Osteocyte (in vitro differentiated cells): ENCODE measurements around the gene ANKRD39. TPM values are rescaled to one million over a fixed set of nuclear protein-coding genes. Genes with fewer than 3 reads are reported as not detected.
A peak's percentile ranks its signal among the peaks of the same experiment; 100 is the strongest.

ENCODE experiments used
- DNase-seq: peaks from one replicate; pipeline ENCODE4 v3.0.0; 2021; ENCODE audit warnings: mixed read lengths; ENCODE audit not compliant: unreplicated experiment; ENCODE audit errors: extremely low spot score
- H3K27ac Mint-ChIP-seq: one replicate; pipeline ENCODE4 v1.8.0; 2021; ENCODE audit warnings: mild to moderate bottlenecking, mixed read lengths; ENCODE audit not compliant: unreplicated experiment
- H3K27me3 Mint-ChIP-seq: one replicate; pipeline ENCODE4 v1.8.0; 2021; ENCODE audit warnings: mixed read lengths; ENCODE audit not compliant: unreplicated experiment
- H3K36me3 Mint-ChIP-seq: one replicate; pipeline ENCODE4 v1.8.0; 2021; ENCODE audit warnings: mixed read lengths; ENCODE audit not compliant: unreplicated experiment
- H3K4me1 Mint-ChIP-seq: one replicate; pipeline ENCODE4 v1.8.0; 2021; ENCODE audit warnings: mixed read lengths; ENCODE audit not compliant: unreplicated experiment
- H3K4me3 Mint-ChIP-seq: one replicate; pipeline ENCODE4 v1.8.0; 2021; ENCODE audit warnings: mild to moderate bottlenecking, moderate library complexity, mixed read lengths; ENCODE audit not compliant: unreplicated experiment
- H3K9me3 Mint-ChIP-seq: one replicate; pipeline ENCODE4 v1.8.0; 2021; ENCODE audit warnings: mixed read lengths; ENCODE audit not compliant: unreplicated experiment
- CTCF ChIP-seq: fragments of 200-600 bp; sonication (generic); IDR thresholded peaks from 2 replicates; pipeline ENCODE4 v1.5.0; 2021; ENCODE audit warnings: antibody characterized with exemption, mild to moderate bottlenecking, moderate library complexity
- total RNA-seq: library from RNA; stranded (reverse); gene quantifications from 2 replicates; pipeline ENCODE4 v1.2.1, GENCODE V29; 2021

Gene ANKRD39
- total RNA-seq, 1 donor from 2014 or later, result 12.4 TPM

- no peak for TF ChIP-seq CTCF
- H3K27ac Mint-ChIP-seq, result peak overlapping the region; percentile 82
- DNase-seq, result no peak
Measured at GRCh38 chr2:96859099-96859649, 1.4 kb upstream of the ANKRD39 start.

GRCh38 chr2:96856776-96857666 lies 795 bp downstream of the ANKRD39 start:
- H3K27ac Mint-ChIP-seq, result peak overlapping the region; percentile 73
- no peak for TF ChIP-seq CTCF
- no peaks in the 10 kb centered on the region for H3K9me3 Mint-ChIP-seq
- peaks cover 35% of the 10 kb centered on the region for H3K4me1 Mint-ChIP-seq
- DNase-seq, result no peak
- H3K36me3 Mint-ChIP-seq, result peaks cover 12% of the 10 kb centered on the region
- peak overlapping the region; percentile 83 for H3K4me3 Mint-ChIP-seq
- H3K27me3 Mint-ChIP-seq, result no peaks in the 10 kb centered on the region

More at GRCh38 chr2:96859099-96859649, 1.4 kb upstream of the ANKRD39 start:
- no peaks in the 10 kb centered on the region for H3K27me3 Mint-ChIP-seq
- H3K4me1 Mint-ChIP-seq, result peaks cover 35% of the 10 kb centered on the region
- H3K9me3 Mint-ChIP-seq, result no peaks in the 10 kb centered on the region
- peak overlapping the region; percentile 78 for H3K4me3 Mint-ChIP-seq
- peaks cover 7% of the 10 kb centered on the region for H3K36me3 Mint-ChIP-seq

- no peak overlapping the region for H3K4me3 Mint-ChIP-seq
- H3K36me3 Mint-ChIP-seq, result peaks cover 12% of the 10 kb centered on the region
- no peak overlapping the region for H3K27ac Mint-ChIP-seq
- no peak for DNase-seq
- no peaks in the 10 kb centered on the region for H3K27me3 Mint-ChIP-seq
- no peaks in the 10 kb centered on the region for H3K9me3 Mint-ChIP-seq
- TF ChIP-seq CTCF, result no peak
- peaks cover 13% of the 10 kb centered on the region for H3K4me1 Mint-ChIP-seq
Measured at GRCh38 chr2:96853321-96853720, 4.5 kb downstream of the ANKRD39 start.

GRCh38 chr2:96852667-96853066 lies 5.1 kb downstream of the ANKRD39 start:
- Mint-ChIP-seq H3K4me1 (peaks cover 13% of the 10 kb centered on the region), H3K4me3 (no peak overlapping the region), H3K9me3 (no peaks in the 10 kb centered on the region), H3K27ac (no peak overlapping the region), H3K36me3 (peaks cover 16% of the 10 kb centered on the region), H3K27me3 (no peaks in the 10 kb centered on the region)
- DNase-seq, result no peak
- no peak for TF ChIP-seq CTCF

GRCh38 chr2:96848264-96848663 lies 9.6 kb downstream of the ANKRD39 start:
- no peaks in the 10 kb centered on the region for H3K9me3 Mint-ChIP-seq
- H3K4me3 Mint-ChIP-seq, result no peak overlapping the region
- no peak for DNase-seq
- TF ChIP-seq CTCF, result no peak
- H3K27ac Mint-ChIP-seq, result no peak overlapping the region
- H3K36me3 Mint-ChIP-seq, result peaks cover 18% of the 10 kb centered on the region
- H3K4me1 Mint-ChIP-seq, result no peaks in the 10 kb centered on the region
- H3K27me3 Mint-ChIP-seq, result no peaks in the 10 kb centered on the region
